AG10803 (cell line): ENCODE data around the gene RASA2.

Experiments used
- DNase-seq: peaks from one replicate; pipeline ENCODE4 v3.0.0; 2010; ENCODE audit warnings: low read depth
- H3K4me3 ChIP-seq: 2 replicates; pipeline ENCODE4 v1.5.1; 2011; ENCODE audit warnings: mild to moderate bottlenecking, low read length, control low read depth
- CTCF ChIP-seq: conservative IDR thresholded peaks from 2 replicates; pipeline ENCODE4 v1.5.1; 2011; ENCODE audit warnings: mild to moderate bottlenecking, low read length, control low read depth, inconsistent platforms

RASA2 gene

GRCh38 chr3:141647562-141647915 lies 160.7 kb downstream of the RASA2 start:
- DNase-seq = no peak
- TF ChIP-seq CTCF = no peak
- no peak overlapping the region for H3K4me3 ChIP-seq

DNA sequence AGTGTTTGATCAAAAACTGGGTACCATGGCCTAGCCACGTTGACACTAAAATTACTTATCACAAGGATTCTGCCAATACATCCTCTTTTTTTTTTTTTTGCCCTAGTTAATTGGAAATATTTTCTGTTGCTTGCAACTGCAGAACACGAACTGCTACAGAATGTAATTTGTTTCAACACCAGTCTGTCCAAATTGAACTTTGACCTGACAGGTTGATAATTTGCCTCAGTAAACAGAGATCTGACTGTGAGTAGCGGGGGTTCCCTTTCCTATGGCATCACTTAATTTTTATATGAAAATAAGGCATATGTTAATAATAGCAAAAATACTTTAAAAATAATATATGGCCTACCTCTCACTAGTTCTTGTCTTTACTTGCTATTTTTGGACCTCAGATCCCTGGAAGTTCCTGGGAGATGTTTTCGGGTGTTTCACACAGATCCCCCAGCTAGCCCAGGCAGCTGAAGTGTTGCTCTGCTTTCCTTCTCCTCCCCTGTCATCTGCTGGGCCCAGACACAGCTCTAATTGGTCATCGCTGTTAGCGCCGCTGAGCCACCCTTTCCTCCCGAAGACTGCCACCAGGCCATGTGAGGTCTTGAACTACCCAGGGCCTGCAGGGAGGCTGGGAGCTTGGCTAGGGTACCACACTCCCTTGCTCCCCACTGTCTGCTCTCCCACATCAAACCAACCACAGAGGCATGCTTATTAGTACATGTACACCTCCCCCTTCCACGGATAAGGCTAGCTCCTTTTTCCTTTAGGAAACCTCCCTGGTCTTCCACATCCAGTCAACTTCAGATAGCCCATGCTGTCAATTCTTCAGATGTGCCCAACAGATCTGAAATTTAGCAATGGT lies 161.5 kb downstream of the RASA2 start:
- TF ChIP-seq CTCF = no peak
- H3K4me3 ChIP-seq = no peak overlapping the region
- no peak for DNase-seq

DNA sequence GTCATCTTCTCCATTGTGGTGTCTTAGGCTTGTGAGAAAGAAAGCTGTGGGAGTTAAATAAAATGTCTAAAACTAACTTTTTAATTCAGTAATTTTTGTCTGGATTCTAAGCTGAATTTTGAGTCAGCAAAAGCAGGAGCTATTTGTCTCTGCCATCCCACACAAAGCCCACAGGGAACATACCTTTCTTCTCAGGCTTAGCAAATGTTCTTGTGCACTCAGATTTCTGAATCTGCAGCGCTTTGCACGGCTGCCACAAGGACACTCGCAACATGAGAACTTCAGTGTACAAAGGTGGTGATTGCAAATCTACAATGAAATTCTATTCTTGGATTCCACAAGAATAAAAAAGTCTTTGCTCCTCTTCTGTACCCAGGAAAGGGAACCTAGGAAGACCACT lies 163.0 kb downstream of the RASA2 start:
- TF ChIP-seq CTCF = no peak
- no peak for DNase-seq
- H3K4me3 ChIP-seq = no peak overlapping the region

- H3K4me3 ChIP-seq = no peak overlapping the region
- TF ChIP-seq CTCF = no peak
- DNase-seq = no peak
Measured at GRCh38 chr3:141650783-141651182, 164.0 kb downstream of the RASA2 start.

DNA sequence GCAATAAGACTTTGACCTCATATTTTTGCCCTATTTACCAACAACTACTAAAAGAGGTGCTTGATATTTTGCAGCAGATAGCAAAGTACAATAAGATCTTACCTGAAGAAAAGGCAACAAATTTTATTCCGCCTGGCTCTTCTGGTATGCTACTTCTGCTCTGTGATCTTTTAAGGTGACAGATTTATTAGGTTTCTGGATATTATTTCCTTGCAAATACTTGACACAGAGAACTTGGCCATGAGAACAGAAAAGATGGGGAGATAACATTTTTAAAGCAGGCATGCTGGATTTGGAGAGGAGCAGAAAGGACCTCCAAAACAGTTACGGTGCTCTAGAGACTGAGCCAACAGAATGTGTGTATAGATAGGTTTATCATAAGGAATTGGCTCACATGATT lies 164.6 kb downstream of the RASA2 start:
- DNase-seq = no peak
- TF ChIP-seq CTCF = no peak

GRCh38 chr3:141652349-141652748 lies 165.5 kb downstream of the RASA2 start:
- no peak for DNase-seq
- TF ChIP-seq CTCF = no peak
- no peak overlapping the region for H3K4me3 ChIP-seq

More for the DNA sequence above, 164.6 kb downstream of the RASA2 start:
- no peak overlapping the region for H3K4me3 ChIP-seq

- no peak overlapping the region for H3K4me3 ChIP-seq
- no peak for DNase-seq
- no peak for TF ChIP-seq CTCF
Measured at GRCh38 chr3:141653847-141654246, 167.0 kb downstream of the RASA2 start.
